Activated CD8-positive, alpha-beta T cell treated with anti-CD3 and anti-CD28 coated beads, Interleukin-2, amount 10 ng/mL, durations not matched to agents 7 days and 5 days (primary cell): ENCODE measurements around the gene GFRA1. TPM values are rescaled to one million over a fixed set of nuclear protein-coding genes. Genes with fewer than 3 reads are reported as not detected.

Experiments
- ATAC-seq: fragments of 150-1000 bp; cut with Tn5 transposase; one replicate; pipeline ENCODE4 v1.10.0; 2021; ENCODE audit warnings: moderate library complexity
- CTCF ChIA-PET: fragments of 350-600 bp; sonication (Branson Sonifier 250); formaldehyde crosslinking; loops from one replicate; lab custom pipeline; 2021; ENCODE audit warnings: antibody characterized with exemption; lab: Charles Lee
- POLR2A ChIA-PET: fragments of 350-600 bp; sonication (Branson Sonifier 250); formaldehyde crosslinking; loops from one replicate; lab custom pipeline; 2021; ENCODE audit warnings: antibody characterized with exemption; lab: Charles Lee
- DNase-seq: peaks from one replicate; pipeline ENCODE4 v3.0.0-alpha.2; 2020
- H3K27ac Mint-ChIP-seq: one replicate; pipeline ENCODE4 v1.8.0; 2021; ENCODE audit warnings: mild to moderate bottlenecking, mixed read lengths
- H3K27me3 Mint-ChIP-seq: one replicate; pipeline ENCODE4 v1.8.0; 2021; ENCODE audit warnings: low read depth, mixed read lengths
- H3K36me3 Mint-ChIP-seq: one replicate; pipeline ENCODE4 v1.8.0; 2021; ENCODE audit warnings: low read depth, mixed read lengths
- H3K4me1 Mint-ChIP-seq: one replicate; pipeline ENCODE4 v1.8.0; 2021; ENCODE audit warnings: low read depth, mixed read lengths
- H3K4me3 Mint-ChIP-seq: one replicate; pipeline ENCODE4 v1.8.0; 2021; ENCODE audit warnings: mild to moderate bottlenecking, mixed read lengths
- H3K9me3 Mint-ChIP-seq: one replicate; pipeline ENCODE4 v1.8.0; 2022; ENCODE audit warnings: mixed read lengths; ENCODE audit not compliant: insufficient read depth
- total RNA-seq, 2 experiments: library from RNA; stranded (reverse); gene quantifications; one replicate each; pipeline ENCODE4 v1.2.3, GENCODE V29; 2021

Gene GFRA1
- total RNA-seq, 2 experiments from 2014 or later = not detected

GRCh38 chr10:116015583-116016333 lies 257.2 kb downstream of the GFRA1 start:
- DNase-seq (no peak), ATAC-seq (no peak)
- H3K36me3 Mint-ChIP-seq = no peaks in the 10 kb centered on the region
- ChIA-PET POLR2A (no interaction called here), CTCF (no interaction called here)
- peaks cover 3% of the 10 kb centered on the region for H3K9me3 Mint-ChIP-seq
- no peaks in the 10 kb centered on the region for H3K4me1 Mint-ChIP-seq
- H3K27ac Mint-ChIP-seq = no peak overlapping the region
- H3K4me3 Mint-ChIP-seq = no peak overlapping the region
- no peaks in the 10 kb centered on the region for H3K27me3 Mint-ChIP-seq

GRCh38 chr10:116014871-116015582 lies 258.0 kb downstream of the GFRA1 start:
- Mint-ChIP-seq H3K4me1 (no peaks in the 10 kb centered on the region), H3K36me3 (no peaks in the 10 kb centered on the region), H3K27ac (no peak overlapping the region), H3K4me3 (no peak overlapping the region), H3K27me3 (no peaks in the 10 kb centered on the region), H3K9me3 (peaks cover 3% of the 10 kb centered on the region)
- ChIA-PET CTCF (no interaction called here), POLR2A (no interaction called here)
- ATAC-seq = no peak
- DNase-seq = no peak

- Mint-ChIP-seq H3K4me1 (no peaks in the 10 kb centered on the region), H3K4me3 (no peak overlapping the region), H3K9me3 (peaks cover 3% of the 10 kb centered on the region), H3K36me3 (no peaks in the 10 kb centered on the region), H3K27me3 (no peaks in the 10 kb centered on the region), H3K27ac (no peak overlapping the region)
- no peak for DNase-seq
- ChIA-PET POLR2A (no interaction called here), CTCF (no interaction called here)
- no peak for ATAC-seq
Observed at GRCh38 chr10:116014326-116014725, 258.7 kb downstream of the GFRA1 start.

GRCh38 chr10:116011929-116012328 lies 261.1 kb downstream of the GFRA1 start:
- no peak for DNase-seq
- H3K4me3 Mint-ChIP-seq = no peak overlapping the region
- no peaks in the 10 kb centered on the region for H3K27me3 Mint-ChIP-seq
- peaks cover 3% of the 10 kb centered on the region for H3K9me3 Mint-ChIP-seq
- H3K27ac Mint-ChIP-seq = no peak overlapping the region
- H3K36me3 Mint-ChIP-seq = no peaks in the 10 kb centered on the region
- ATAC-seq = no peak
- H3K4me1 Mint-ChIP-seq = no peaks in the 10 kb centered on the region
- POLR2A ChIA-PET = no interaction called here
- CTCF ChIA-PET = no interaction called here

DNA sequence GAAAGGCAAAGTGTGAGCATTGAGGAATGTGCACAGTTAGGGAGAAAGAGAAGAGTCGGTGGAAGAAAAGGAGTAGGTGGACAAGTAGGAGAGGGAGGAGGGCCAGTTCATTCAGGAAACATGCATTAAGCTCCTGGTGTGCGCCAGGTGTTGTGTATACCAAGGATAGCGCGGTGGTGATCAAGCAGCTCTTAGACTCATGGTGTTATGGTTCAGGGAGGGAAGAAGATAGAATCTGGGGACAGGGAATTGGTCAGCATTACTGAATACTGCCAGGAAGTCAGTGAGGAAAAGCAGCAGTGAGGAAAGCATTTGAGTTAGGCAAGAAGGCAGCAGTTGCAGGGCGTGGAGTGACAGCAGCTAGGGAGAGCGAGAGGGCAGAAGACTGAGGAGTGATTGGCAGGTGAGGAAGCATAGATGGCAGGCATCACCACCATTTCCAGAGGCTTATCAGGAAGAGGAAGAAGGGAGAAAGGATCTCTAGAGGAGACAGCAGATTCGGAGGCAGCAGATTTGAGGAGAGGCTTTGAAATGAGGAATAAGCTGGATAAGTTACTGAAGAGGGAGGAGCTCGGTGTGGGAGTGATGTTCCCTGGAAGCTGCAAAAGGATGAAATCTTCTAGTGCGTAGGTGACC lies 265.6 kb downstream of the GFRA1 start:
- no peak for DNase-seq
- no peak for ATAC-seq
- POLR2A ChIA-PET = no interaction called here
- H3K27ac Mint-ChIP-seq = no peak overlapping the region
- H3K4me1 Mint-ChIP-seq = no peaks in the 10 kb centered on the region
- no peak overlapping the region for H3K4me3 Mint-ChIP-seq
- CTCF ChIA-PET = no interaction called here
- H3K36me3 Mint-ChIP-seq = no peaks in the 10 kb centered on the region
- no peaks in the 10 kb centered on the region for H3K27me3 Mint-ChIP-seq
- no peaks in the 10 kb centered on the region for H3K9me3 Mint-ChIP-seq

Other genes with a start within 250 kb of the GFRA1 start
- gene CCDC172, start 51.2 kb upstream of the GFRA1 start, total RNA-seq = not detected
- gene PNLIPRP3, start 154.6 kb upstream of the GFRA1 start, total RNA-seq = not detected